Activated naive CD4-positive, alpha-beta T cell treated with anti-CD3 and anti-CD28 coated beads, Interleukin-2, amount 50 U/mL, for 72 hours (primary cell): Measurements from ENCODE around the gene ARF6. TPM values are rescaled to one million over a fixed set of nuclear protein-coding genes. Genes with fewer than 3 reads are reported as not detected.

Source experiments
- ATAC-seq, 2 donors: fragments of 150-1000 bp; cut with Tn5 transposase; 2 replicates each; pipeline ENCODE4 v1.10.0; 2021; ENCODE audit warnings: mild to moderate bottlenecking in 2 of 2, moderate library complexity in 2 of 2
- DNase-seq, 2 donors: peaks; one replicate each; pipeline ENCODE4 v3.0.0; 2021 to 2022; ENCODE audit warnings: low spot score in 2 of 2
- H3K27ac Mint-ChIP-seq, 2 donors: one replicate each; pipeline ENCODE4 v1.8.0; 2022; ENCODE audit warnings: mild to moderate bottlenecking in 2 of 2, mixed read lengths in 2 of 2
- H3K36me3 Mint-ChIP-seq, 2 donors: one replicate each; pipeline ENCODE4 v1.8.0; 2022; ENCODE audit warnings: mixed read lengths in 2 of 2
- H3K9me3 Mint-ChIP-seq, 2 donors: one replicate each; pipeline ENCODE4 v1.8.0; 2022; ENCODE audit warnings: mixed read lengths in 2 of 2
- total RNA-seq, 2 donors: library from RNA; stranded (reverse); gene quantifications; one replicate each; pipeline ENCODE4 v1.2.3, GENCODE V29; 2022

Gene ARF6
- total RNA-seq, 2 donors from 2014 or later, result 154 to 156 TPM

DNA sequence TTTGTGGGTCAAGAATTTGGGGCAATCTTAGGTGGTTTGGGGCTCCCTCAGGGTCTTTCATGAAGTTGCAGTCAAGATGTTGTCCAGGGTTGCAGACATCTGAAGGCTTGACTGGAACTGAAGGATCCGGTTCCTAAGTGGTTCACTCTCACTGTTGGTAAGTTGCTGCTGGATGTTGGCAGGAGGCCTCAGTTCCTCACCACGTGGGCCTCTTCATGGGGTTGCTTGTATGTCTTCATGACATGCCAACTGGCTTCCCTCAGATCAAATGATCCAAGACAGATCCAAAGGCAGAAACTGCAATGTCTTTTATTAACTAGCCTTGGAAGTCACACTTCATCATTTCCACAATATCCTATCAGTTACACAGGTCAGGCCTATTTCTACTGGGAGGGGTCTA, 49.2 kb downstream of the ARF6 start:
- peaks cover 10 to 23% of the 10 kb centered on the region in 2 donors for H3K9me3 Mint-ChIP-seq
- no peak overlapping the region for H3K27ac Mint-ChIP-seq
- H3K36me3 Mint-ChIP-seq, result peaks cover 24 to 41% of the 10 kb centered on the region in 2 donors
- no peak for DNase-seq
- ATAC-seq, result no peak

DNA sequence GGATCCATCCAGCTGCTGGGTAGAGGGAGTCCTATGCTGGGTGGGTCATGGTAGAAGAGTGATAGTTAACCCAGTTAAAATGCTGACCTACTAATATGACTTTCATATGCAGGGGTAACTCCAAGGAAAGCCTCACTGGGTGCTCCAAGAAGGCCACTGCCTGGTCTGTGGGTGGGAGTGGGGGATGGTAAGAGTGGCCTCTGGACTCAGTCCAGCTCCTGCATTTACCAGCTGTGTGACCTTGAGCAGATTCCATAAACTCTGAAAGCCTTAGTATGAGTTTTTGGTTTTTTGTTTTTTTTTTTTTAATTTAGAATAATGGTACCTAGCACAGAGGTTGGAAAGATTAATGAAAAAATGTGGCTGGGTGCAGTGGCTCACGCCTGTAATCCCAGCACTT, 51.6 kb downstream of the ARF6 start:
- Mint-ChIP-seq H3K36me3 (peaks cover 22 to 28% of the 10 kb centered on the region in 2 donors), H3K9me3 (peaks cover 11 to 19% of the 10 kb centered on the region in 2 donors), H3K27ac (no peak overlapping the region)
- no peak for DNase-seq
- no peak for ATAC-seq

DNA sequence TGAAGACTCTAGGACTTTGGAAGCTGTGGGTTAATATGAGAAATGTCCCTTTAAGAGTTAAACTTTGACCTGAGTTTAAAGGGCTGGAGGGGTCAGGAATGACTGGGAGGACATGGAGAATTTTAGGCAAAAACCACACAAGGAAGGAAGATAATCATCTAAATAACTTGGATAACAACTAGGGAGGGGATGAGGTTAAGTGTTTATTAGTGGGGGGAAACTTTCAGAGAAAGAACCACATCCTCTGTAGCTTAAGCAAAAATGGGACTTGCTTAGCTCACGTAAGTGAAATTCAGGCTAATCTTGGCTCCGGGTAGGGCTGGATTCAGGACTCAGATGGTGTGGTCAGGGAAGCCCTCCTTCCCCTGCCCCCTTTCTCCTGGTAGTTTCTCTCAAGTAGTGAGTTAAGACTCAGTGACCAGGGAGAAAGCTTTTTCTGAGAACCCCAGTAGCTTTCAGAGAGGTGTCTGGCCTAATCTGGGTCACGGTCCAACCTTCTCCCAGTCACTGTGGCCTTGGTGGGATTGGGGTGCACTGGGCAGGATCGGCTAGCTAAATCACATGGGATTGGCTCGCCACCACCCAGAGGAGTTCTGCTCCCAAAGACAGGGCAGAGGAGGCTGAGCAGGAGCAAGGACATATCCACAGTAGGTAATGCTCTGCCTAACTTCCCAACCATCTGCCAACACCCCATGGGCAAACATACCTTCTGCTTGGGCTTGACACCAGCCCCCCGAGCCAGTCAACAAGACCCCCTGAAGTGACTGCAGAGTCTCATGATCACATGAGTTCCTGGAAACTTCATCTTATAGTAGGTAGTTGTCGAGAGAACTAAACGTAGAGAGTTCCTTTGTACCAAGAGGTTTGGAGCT, 52.8 kb downstream of the ARF6 start:
- Mint-ChIP-seq H3K36me3 (peaks cover 20 to 27% of the 10 kb centered on the region in 2 donors), H3K9me3 (peaks cover 11 to 19% of the 10 kb centered on the region in 2 donors), H3K27ac (peak overlapping the region; percentile 73 to 88)
- no peak for ATAC-seq
- DNase-seq, result no peak

Other genes starting within 250 kb of the ARF6 start
- gene POLE2, start 204.9 kb upstream of the ARF6 start, total RNA-seq, result 10 to 100 TPM; 46.1 to 47.6 TPM
- 1 to 10 TPM; 1.0 to 2.0 TPM for gene KLHDC1, start 200.0 kb upstream of the ARF6 start, total RNA-seq
- gene KLHDC2, start 124.9 kb upstream of the ARF6 start, total RNA-seq, result 10 to 100 TPM; 19.1 to 20.6 TPM
- gene NEMF, start 40.3 kb upstream of the ARF6 start, total RNA-seq, result 10 to 100 TPM; 71.3 to 79.1 TPM
- gene VCPKMT, start 223.5 kb downstream of the ARF6 start, total RNA-seq, result 10 to 100 TPM in 1 of 2 donors, 1 to 10 TPM in 1; 6.9 to 18.8 TPM